HG02610 (cell line): ENCODE measurements around the gene POLR3H.

Experiments
- ATAC-seq: cut with Tn5 transposase; IDR thresholded peaks from one replicate; pipeline ENCODE4 v1.9.1; 2021; ENCODE audit warnings: mild to moderate bottlenecking, moderate library complexity; ENCODE audit not compliant: unreplicated experiment

The POLR3H gene

GRCh38 chr22:41488076-41488475 is 56.2 kb downstream of the POLR3H start:
- ATAC-seq, result no peak

GRCh38 chr22:41487037-41487935 is 57.0 kb downstream of the POLR3H start:
- ATAC-seq, result no peak

GRCh38 chr22:41485033-41485432 is 59.2 kb downstream of the POLR3H start:
- ATAC-seq, result no peak

- no peak for ATAC-seq
Measured at GRCh38 chr22:41482319-41482935, 61.8 kb downstream of the POLR3H start.

- ATAC-seq, result no peak
Measured at GRCh38 chr22:41481925-41482318, 62.3 kb downstream of the POLR3H start.

- no peak for ATAC-seq
Measured at GRCh38 chr22:41481131-41481830, 63.0 kb downstream of the POLR3H start.

- no peak for ATAC-seq
Measured at GRCh38 chr22:41480397-41480735, 63.9 kb downstream of the POLR3H start.

GRCh38 chr22:41479671-41480396 is 64.4 kb downstream of the POLR3H start:
- no peak for ATAC-seq

GRCh38 chr22:41478891-41479521 is 65.3 kb downstream of the POLR3H start:
- no peak for ATAC-seq

- ATAC-seq, result no peak
Measured at GRCh38 chr22:41478473-41478872, 65.8 kb downstream of the POLR3H start.
